Bone marrow (tissue), 2 donors: ENCODE results near the gene DLG1.

Experiments used
- DNase-seq, 2 donors: peaks; one replicate each; lab custom pipeline; 2025; lab: John Stamatoyannopoulos, UW

DLG1 gene

DNA sequence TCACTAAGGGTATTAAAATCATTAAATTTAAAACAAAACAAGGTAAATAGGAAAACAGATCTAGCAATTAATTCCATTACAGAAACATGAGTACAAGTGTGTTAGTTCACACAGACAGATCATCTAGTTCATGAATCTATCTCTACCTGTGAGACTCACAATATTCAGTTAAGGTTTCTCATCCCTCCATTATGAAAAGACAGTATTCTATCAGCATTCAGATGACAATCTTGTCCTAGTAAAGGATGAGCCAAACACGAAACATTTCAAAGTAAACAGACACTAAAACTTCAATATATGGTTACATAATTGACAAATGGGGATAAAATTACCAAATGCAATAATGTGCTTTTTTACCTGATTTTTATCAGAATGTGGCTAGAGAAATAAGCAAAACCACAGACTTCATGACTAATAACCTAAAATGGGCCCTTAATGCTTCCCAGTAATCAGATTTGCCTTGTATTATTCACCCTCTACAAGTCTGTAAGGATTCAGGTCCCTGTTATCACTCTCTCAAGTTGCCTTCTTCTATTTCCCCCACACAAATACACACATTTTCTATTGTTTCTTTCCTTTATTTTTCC, 126.8 kb downstream of the DLG1 start:
- DNase-seq, result no peak

DNA sequence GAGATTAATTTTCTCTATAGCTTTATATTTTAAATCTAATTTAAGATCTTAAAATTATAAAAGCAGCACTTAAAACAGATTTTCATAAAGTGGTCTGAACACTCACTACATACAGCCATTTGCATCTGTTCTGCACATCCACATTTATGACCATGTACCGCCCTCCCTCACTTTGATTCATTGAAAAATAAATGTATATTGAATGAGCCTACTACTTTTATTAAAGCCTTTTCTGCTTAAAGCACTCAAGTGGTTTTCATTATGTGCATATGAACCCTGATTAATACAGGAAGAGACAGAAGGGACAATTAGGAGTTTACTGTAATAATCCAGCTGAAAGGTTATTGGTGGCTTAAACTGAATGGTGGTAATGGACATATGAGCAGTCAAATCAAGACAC, 129.4 kb downstream of the DLG1 start:
- no peak for DNase-seq

- no peak for DNase-seq
Measured at GRCh38 chr3:197168606-197169005, 129.8 kb downstream of the DLG1 start.

- DNase-seq, result no peak
Measured at GRCh38 chr3:197168063-197168462, 130.3 kb downstream of the DLG1 start.

DNA sequence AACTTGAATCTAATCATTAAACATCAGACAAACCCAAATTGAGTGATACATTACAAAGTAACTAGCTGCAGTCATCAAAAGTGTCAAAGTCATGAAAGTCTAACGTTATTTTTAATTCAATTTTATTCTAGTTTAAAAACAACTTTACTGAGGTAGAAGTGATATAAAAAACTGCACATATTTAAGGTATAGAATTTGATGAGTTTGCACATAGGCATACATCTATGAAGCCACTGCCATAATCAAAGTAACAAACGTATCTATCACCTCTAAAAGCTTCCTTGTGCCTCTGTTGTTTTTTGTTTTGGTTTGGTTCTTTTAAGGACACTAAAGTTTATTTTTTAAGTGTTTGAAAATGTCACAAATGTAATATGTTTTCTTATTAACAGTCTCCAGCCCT, 130.9 kb downstream of the DLG1 start:
- no peak for DNase-seq

DNA sequence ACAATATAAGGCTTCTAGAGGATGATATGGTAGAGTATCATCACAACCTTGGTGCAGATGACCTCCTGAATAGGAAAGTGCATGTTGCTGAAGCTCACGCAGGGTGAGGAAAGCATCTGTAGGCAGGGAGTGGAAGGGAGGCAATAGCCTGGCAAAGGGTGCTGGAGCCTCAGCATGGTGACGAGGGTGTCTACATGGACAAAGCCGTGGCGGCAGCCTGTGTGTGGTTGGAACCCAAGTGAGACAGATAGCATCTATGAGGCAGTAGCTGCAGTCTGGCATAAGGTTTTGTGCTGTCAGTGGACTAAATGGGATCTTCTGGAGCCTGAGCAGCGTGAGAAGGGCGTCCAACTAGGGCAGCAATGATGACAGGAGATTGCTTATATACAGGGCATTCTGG, 132.5 kb downstream of the DLG1 start:
- DNase-seq, result no peak

DNA sequence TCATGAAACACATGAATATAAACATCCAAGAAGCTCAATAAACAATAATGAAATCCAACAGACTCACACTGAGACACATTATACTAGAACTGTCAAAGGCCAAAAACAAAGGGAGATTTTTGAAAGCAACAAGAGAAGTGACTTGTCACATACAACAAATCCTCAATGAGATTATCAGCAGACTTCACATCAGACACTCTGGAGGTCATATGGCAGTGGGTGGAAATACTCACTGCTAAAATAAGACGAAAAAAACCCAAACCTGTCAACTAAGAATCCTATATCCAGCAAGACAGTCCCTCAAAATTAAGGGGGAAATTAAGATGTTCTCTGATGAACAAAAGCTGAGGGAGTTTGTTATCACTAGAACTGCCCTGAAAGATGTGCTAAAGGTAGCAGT, 143.4 kb downstream of the DLG1 start:
- DNase-seq, result no peak

- DNase-seq, result no peak
Measured at GRCh38 chr3:197151580-197151979, 146.8 kb downstream of the DLG1 start.

- DNase-seq, result peak in 1 of 2 donors; percentile 29
Measured at GRCh38 chr3:197149528-197149927, 148.9 kb downstream of the DLG1 start.

- DNase-seq, result no peak
Measured at GRCh38 chr3:197144188-197144587, 154.2 kb downstream of the DLG1 start.

DNA sequence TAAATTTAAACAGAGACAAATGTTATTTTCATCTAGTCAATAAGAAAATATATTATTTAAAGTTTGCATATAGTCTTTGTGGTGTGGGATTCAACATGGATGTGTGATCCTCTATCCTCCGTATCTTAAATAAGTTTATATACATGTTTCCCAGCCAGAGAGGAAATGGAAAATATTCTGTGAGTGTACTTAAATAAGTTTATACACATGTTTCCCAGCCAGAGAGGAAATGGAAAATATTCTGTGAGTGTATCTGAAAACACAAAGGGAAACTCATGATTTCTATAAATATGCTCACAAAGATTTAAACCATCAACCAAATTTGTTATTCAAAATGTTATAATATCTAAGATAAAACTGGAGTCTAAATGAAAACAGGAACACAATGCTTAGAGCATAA, 158.8 kb downstream of the DLG1 start:
- DNase-seq, result no peak

DNA sequence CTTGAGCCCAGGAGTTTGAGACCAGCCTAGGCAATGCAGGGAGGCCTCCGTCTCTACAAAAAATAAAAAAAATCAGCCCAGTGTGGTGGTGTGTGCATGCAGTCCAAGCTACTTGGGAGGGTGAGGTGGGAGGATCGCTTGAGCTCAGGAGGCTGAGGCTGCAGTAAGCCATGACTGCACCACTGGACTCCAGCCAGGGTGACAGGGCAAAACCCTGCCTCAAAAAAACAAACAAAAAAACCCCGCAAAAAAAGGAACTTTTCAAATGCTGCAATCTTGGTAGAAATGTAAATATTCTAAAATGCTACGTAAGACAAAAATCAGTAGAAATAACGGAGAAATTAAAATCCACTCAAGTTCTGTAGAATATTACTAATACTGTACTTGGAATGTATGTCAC, 160.7 kb downstream of the DLG1 start:
- DNase-seq, result peak in 1 of 2 donors; percentile 14

- no peak for DNase-seq
Measured at GRCh38 chr3:197136744-197137143, 161.7 kb downstream of the DLG1 start.

- DNase-seq, result no peak
Measured at GRCh38 chr3:197135212-197135611, 163.2 kb downstream of the DLG1 start.

- DNase-seq, result no peak
Measured at GRCh38 chr3:197132916-197133530, 165.4 kb downstream of the DLG1 start.

DNA sequence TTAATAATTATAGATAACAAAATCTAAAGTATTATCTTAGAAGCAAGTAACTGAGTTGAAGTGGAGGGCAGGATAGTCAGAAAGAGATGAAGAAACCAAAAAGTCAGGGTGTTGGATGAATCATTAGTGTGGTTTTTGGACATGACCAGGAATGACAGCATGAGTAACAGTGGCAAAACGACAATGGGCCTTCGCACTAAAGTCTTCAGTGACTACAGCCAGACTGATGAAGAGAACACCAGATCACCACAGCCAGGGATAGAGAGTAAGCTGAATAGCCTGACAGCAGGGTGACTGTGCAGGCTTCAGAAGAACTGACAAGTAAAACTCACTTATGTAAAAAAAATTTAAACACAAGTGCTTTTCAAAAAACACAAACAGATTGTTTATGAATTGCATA, 172.8 kb downstream of the DLG1 start:
- no peak for DNase-seq

GRCh38 chr3:197124713-197125112, 173.7 kb downstream of the DLG1 start:
- no peak for DNase-seq

DNA sequence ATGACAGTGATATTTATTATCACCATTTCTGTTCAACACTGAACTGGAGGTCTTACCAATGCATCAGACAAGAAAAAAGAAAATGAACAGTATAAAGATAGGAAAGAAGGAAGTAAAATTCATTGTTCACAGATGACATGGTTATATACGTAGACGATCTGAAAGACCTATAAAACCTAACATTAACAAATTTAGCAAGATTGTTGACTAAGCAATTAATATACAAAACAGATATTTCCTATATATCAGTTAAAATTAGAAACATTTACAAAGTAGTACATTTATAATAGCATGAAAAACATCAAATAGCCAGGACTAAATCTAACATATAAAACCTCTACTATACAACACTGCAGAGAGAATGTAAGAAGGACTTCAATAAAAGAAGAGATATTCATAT, 176.0 kb downstream of the DLG1 start:
- DNase-seq, result no peak

DNA sequence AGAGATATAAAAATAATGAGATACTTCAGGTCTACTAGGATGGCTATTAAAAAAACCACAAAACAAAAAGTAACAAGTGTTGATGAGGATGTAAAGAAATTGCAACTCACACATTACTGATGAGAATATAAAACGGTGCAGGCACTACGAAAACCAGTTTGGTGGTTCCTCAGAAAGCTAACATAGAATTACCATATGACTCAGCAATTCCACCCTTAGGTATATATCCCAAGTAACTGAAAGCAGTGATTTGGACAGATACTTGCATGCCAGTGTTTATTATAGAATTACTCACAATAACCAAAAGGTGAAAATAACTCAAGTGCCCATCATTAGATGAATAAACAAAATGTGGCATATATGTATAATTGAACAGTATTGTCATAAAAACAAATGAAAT, 181.3 kb downstream of the DLG1 start:
- DNase-seq, result no peak

DNA sequence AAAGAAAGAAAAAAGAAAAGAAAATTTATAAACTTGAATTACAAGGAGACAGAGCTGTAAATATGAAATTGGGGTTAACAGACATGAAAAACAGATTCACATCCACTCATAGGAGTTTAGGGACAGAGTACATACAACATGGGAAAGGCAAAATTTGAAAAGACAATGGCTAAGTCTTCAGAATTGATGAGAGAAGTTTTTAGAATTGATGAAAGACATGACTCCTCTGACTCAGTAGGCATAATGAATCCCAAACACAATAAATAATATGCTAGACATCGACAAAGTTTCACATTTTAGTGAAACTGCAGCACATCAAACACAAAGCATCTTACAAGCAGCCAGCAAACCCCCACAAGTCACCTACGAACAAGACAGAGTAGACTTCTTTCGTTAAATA, 184.4 kb downstream of the DLG1 start:
- DNase-seq, result no peak

DNA sequence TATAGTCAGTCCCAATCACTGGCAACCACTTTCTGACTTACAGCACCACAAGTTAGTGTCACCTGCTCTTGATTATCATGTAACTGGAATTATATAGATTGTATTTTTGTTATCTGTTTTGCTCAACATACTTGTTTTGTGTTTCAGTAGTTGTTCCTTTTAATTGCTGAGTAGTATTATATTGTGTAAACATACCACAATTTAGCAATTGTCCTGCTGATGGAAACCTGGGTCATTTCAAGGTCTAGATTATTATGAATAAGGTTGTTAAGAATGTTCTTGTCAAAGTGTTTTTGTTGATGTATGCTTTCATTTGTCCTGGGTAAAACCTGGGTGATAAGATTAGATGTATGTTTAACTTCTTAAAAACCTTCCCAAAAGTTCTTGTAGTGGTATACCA, 186.7 kb downstream of the DLG1 start:
- no peak for DNase-seq

DNA sequence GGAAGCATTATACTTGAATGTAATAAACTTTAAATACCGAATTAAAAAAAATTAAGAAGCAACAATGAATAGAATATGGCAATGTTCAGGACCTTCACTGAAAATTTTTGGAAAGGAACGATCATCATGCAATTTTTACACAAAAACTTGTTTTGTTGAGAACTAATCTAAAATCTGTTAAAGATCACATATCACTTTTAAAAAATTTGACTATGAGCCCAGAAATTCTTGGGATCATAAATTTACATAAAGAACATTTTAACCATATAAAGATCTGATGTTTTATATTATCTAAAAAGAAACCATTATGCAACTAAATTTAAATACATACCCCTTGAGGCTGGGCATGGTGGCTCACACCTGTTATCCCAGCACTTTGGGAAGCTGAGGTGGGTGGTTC, 192.6 kb downstream of the DLG1 start:
- DNase-seq, result no peak

GRCh38 chr3:197104738-197105137, 193.7 kb downstream of the DLG1 start:
- DNase-seq, result no peak

DNA sequence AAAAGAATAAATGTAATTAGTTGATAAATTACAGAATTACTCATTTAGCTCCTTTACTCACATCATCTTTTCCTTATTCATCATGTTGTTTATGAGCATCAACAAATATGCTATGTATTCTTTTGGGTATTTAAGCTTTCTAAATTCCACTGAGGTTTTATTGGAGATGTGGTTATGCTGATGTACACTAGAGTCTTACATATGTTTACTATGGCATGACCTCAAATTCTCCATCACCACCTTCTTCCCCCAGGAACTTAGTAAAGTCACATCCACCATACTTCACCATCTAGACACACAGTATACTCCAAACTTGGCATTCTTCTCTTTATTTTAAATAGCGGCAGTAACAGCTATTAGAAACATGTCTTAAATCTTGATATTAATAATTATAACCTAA, 194.6 kb downstream of the DLG1 start:
- no peak for DNase-seq
